ENCODE results near the gene OR6C6. TPM values are rescaled to one million over a fixed set of nuclear protein-coding genes. Genes with fewer than 3 reads are reported as not detected.

Gene OR6C6
- total and polyA plus RNA-seq, 9 of the 15 experiments (the other 6 are each of a cell fraction or from before 2014, with no cell fraction given): not detected

- Histone ChIP-seq H2AFZ (ENCODE audit: low read depth, low read length) (no peak overlapping the region), H4K20me1 (replicated peaks; ENCODE audit: control insufficient read depth, insufficient read depth, low read length) (no peaks in the 10 kb centered on the region), H3K9ac (ENCODE audit: insufficient read depth in 1 of 2, low read depth in 2 of 2, low read length in 2 of 2) (no peak overlapping the region), H3K4me2 (ENCODE audit: insufficient read depth, low read length) (no peak overlapping the region), H3K4me1 (replicated peaks in 1 of 2; ENCODE audit: control insufficient read depth in 2 of 2, insufficient read depth in 2 of 2, low read length in 2 of 2) (no peaks in the 10 kb centered on the region), H3K79me2 (ENCODE audit: control insufficient read depth, insufficient read depth, low read length) (no peaks in the 10 kb centered on the region), H3K36me3 (ENCODE audit: control insufficient read depth, insufficient read depth, low read length) (no peaks in the 10 kb centered on the region), H3K9me1 (ENCODE audit: control insufficient read depth, insufficient read depth, low read length) (no peaks in the 10 kb centered on the region), H3K9me3 (replicated peaks; ENCODE audit: control insufficient read depth, insufficient read depth, low read depth, low read length) (no peaks in the 10 kb centered on the region), H3K27ac (ENCODE audit: extremely low read depth, low read depth, low read length) (no peak overlapping the region), H3K4me3 (no peak overlapping the region), H3K27me3 (ENCODE audit: control insufficient read depth in 2 of 2, insufficient read depth in 2 of 2, low read length in 2 of 2) (no peaks in the 10 kb centered on the region)
- TF ChIP-seq SMAD4 (CRISPR knock-in tag; conservative IDR thresholded peaks at IDR 0.05) (no peak), FOXA1 (IDR thresholded peaks at IDR 0.05; ENCODE audit: borderline replicate concordance) (no peak), ZNF586 (CRISPR knock-in tag; conservative IDR thresholded peaks at IDR 0.05) (no peak), PPARD (CRISPR knock-in tag; IDR thresholded peaks at IDR 0.05) (no peak), MYNN (IDR thresholded peaks at IDR 0.05) (no peak), MYNN (CRISPR knock-in tag; IDR thresholded peaks at IDR 0.05) (no peak), PRPF4 (IDR thresholded peaks at IDR 0.05; ENCODE audit: insufficient read depth, low read depth, low read length, poor library complexity, severe bottlenecking) (no peak), ZBTB1 (CRISPR knock-in tag; IDR thresholded peaks at IDR 0.05; ENCODE audit: borderline replicate concordance, low read depth) (no peak), SOX6 (IDR thresholded peaks at IDR 0.05) (no peak), TAF7 (tag; IDR thresholded peaks at IDR 0.05) (no peak)
- TF ChIP-seq, protein P1, sequence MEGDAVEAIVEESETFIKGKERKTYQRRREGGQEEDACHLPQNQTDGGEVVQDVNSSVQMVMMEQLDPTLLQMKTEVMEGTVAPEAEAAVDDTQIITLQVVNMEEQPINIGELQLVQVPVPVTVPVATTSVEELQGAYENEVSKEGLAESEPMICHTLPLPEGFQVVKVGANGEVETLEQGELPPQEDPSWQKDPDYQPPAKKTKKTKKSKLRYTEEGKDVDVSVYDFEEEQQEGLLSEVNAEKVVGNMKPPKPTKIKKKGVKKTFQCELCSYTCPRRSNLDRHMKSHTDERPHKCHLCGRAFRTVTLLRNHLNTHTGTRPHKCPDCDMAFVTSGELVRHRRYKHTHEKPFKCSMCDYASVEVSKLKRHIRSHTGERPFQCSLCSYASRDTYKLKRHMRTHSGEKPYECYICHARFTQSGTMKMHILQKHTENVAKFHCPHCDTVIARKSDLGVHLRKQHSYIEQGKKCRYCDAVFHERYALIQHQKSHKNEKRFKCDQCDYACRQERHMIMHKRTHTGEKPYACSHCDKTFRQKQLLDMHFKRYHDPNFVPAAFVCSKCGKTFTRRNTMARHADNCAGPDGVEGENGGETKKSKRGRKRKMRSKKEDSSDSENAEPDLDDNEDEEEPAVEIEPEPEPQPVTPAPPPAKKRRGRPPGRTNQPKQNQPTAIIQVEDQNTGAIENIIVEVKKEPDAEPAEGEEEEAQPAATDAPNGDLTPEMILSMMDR (IDR thresholded peaks at IDR 0.05 in 2 of 3, conservative IDR thresholded peaks at IDR 0.05 in 1 of 3; ENCODE audit: insufficient read depth in 2 of 3, low read depth in 1 of 3, low read length in 3 of 3): no peak
- no TSS peak for BruUV-seq (replicated peaks)
- ATAC-seq: no peak
- ChIA-PET POLR2A (no interaction called here), CTCF (ENCODE audit: low intra/inter-chr PET ratio) (no interaction called here)
- no peak for FAIRE-seq
- intact Hi-C loops (cut with micrococcal nuclease) (no loop called here), in situ Hi-C loops (cut with MboI) (no loop called here)
- 0% methylated on average over 2 of the region's 2 CpGs for WGBS (ENCODE audit: insufficient coverage, low coverage, missing lambda C conversion rate)
- no peak for DNase-seq (ENCODE audit: extremely low read depth in 1 of 4, low spot score in 3 of 4)
Measured at GRCh38 chr12:55289999-55290398, 6.4 kb downstream of the OR6C6 start.

Measured in K562 (cell line).